Raji (cell line): ENCODE data around the gene DIO3.

Source experiments
- POLR2A ChIP-seq: IDR thresholded peaks from 2 replicates; pipeline ENCODE4 v1.6.1; 2011; ENCODE audit warnings: low read depth, low read length, control low read depth; ENCODE audit not compliant: insufficient read depth

The DIO3 gene

GRCh38 chr14:101583006-101583714 lies 21.9 kb downstream of the DIO3 start:
- TF ChIP-seq POLR2A: no peak

GRCh38 chr14:101583715-101584054 lies 22.4 kb downstream of the DIO3 start:
- no peak for TF ChIP-seq POLR2A

GRCh38 chr14:101584055-101584859 lies 23.0 kb downstream of the DIO3 start:
- no peak for TF ChIP-seq POLR2A

GRCh38 chr14:101585211-101585610 lies 23.9 kb downstream of the DIO3 start:
- TF ChIP-seq POLR2A: no peak

- no peak for TF ChIP-seq POLR2A
Observed at GRCh38 chr14:101586531-101587430, 25.5 kb downstream of the DIO3 start.

- TF ChIP-seq POLR2A: no peak
Observed at GRCh38 chr14:101587441-101587911, 26.2 kb downstream of the DIO3 start.

GRCh38 chr14:101588286-101588975 lies 27.1 kb downstream of the DIO3 start:
- no peak for TF ChIP-seq POLR2A

GRCh38 chr14:101588990-101589389 lies 27.7 kb downstream of the DIO3 start:
- TF ChIP-seq POLR2A: no peak

GRCh38 chr14:101589486-101590015 lies 28.3 kb downstream of the DIO3 start:
- TF ChIP-seq POLR2A: no peak

- no peak for TF ChIP-seq POLR2A
Observed at GRCh38 chr14:101590062-101590461, 28.8 kb downstream of the DIO3 start.

GRCh38 chr14:101590616-101591015 lies 29.3 kb downstream of the DIO3 start:
- no peak for TF ChIP-seq POLR2A

GRCh38 chr14:101591121-101591520 lies 29.8 kb downstream of the DIO3 start:
- no peak for TF ChIP-seq POLR2A

- TF ChIP-seq POLR2A: no peak
Observed at GRCh38 chr14:101591582-101591981, 30.3 kb downstream of the DIO3 start.

- no peak for TF ChIP-seq POLR2A
Observed at GRCh38 chr14:101593411-101594238, 32.3 kb downstream of the DIO3 start.
